HK-2 (cell line): ENCODE results near the gene TMEM63C.

Experiments used
- DNase-seq: peaks from one replicate; pipeline ENCODE4 v3.0.0-alpha.2; 2018; ENCODE audit not compliant: unreplicated experiment

TMEM63C gene

GRCh38 chr14:77195766-77196165 lies 14.2 kb downstream of the TMEM63C start:
- no peak for DNase-seq

GRCh38 chr14:77197988-77198387 lies 16.4 kb downstream of the TMEM63C start:
- no peak for DNase-seq

GRCh38 chr14:77198561-77198960 lies 17.0 kb downstream of the TMEM63C start:
- DNase-seq: no peak

- no peak for DNase-seq
These were observed 18.0 kb downstream of the TMEM63C start for GRCh38 chr14:77199590-77199989.

- no peak for DNase-seq
These were observed 18.9 kb downstream of the TMEM63C start for GRCh38 chr14:77200406-77200985.

- no peak for DNase-seq
These were observed 20.1 kb downstream of the TMEM63C start for GRCh38 chr14:77201696-77202095.

- no peak for DNase-seq
These were observed 22.2 kb downstream of the TMEM63C start for GRCh38 chr14:77203611-77204458.

- no peak for DNase-seq
These were observed 22.8 kb downstream of the TMEM63C start for GRCh38 chr14:77204459-77204771.

- DNase-seq: no peak
These were observed 23.3 kb downstream of the TMEM63C start for GRCh38 chr14:77204907-77205306.

GRCh38 chr14:77205566-77205965 lies 24.0 kb downstream of the TMEM63C start:
- no peak for DNase-seq

GRCh38 chr14:77206261-77206824 lies 24.7 kb downstream of the TMEM63C start:
- no peak for DNase-seq

- no peak for DNase-seq
These were observed 25.3 kb downstream of the TMEM63C start for GRCh38 chr14:77206877-77207389.

- DNase-seq: peak; percentile 72
These were observed 26.8 kb downstream of the TMEM63C start for GRCh38 chr14:77208291-77208978.

- DNase-seq: no peak
These were observed 27.4 kb downstream of the TMEM63C start for GRCh38 chr14:77208979-77209318.

GRCh38 chr14:77212097-77212870 lies 30.7 kb downstream of the TMEM63C start:
- DNase-seq: no peak

- DNase-seq: peak; percentile 75
These were observed 31.5 kb downstream of the TMEM63C start for GRCh38 chr14:77212943-77213678.

GRCh38 chr14:77213679-77214016 lies 32.0 kb downstream of the TMEM63C start:
- no peak for DNase-seq

GRCh38 chr14:77214216-77214615 lies 32.6 kb downstream of the TMEM63C start:
- DNase-seq: no peak

- no peak for DNase-seq
These were observed 36.0 kb downstream of the TMEM63C start for GRCh38 chr14:77217551-77217950.

- no peak for DNase-seq
These were observed 38.0 kb downstream of the TMEM63C start for GRCh38 chr14:77219591-77219990.
